ENCODE measurements around the gene VAV1. TPM values are rescaled to one million over a fixed set of nuclear protein-coding genes. Genes with fewer than 3 reads are reported as not detected.
A peak's percentile ranks its signal among the peaks of the same experiment; 100 is the strongest.

Gene VAV1
- total and polyA plus RNA-seq, 2 experiments from 2014 or later: 0.82 to 1.8 TPM

GRCh38 chr19:6765738-6766356, 6.7 kb upstream of the VAV1 start (continued):
- TF ChIP-seq, protein P1, sequence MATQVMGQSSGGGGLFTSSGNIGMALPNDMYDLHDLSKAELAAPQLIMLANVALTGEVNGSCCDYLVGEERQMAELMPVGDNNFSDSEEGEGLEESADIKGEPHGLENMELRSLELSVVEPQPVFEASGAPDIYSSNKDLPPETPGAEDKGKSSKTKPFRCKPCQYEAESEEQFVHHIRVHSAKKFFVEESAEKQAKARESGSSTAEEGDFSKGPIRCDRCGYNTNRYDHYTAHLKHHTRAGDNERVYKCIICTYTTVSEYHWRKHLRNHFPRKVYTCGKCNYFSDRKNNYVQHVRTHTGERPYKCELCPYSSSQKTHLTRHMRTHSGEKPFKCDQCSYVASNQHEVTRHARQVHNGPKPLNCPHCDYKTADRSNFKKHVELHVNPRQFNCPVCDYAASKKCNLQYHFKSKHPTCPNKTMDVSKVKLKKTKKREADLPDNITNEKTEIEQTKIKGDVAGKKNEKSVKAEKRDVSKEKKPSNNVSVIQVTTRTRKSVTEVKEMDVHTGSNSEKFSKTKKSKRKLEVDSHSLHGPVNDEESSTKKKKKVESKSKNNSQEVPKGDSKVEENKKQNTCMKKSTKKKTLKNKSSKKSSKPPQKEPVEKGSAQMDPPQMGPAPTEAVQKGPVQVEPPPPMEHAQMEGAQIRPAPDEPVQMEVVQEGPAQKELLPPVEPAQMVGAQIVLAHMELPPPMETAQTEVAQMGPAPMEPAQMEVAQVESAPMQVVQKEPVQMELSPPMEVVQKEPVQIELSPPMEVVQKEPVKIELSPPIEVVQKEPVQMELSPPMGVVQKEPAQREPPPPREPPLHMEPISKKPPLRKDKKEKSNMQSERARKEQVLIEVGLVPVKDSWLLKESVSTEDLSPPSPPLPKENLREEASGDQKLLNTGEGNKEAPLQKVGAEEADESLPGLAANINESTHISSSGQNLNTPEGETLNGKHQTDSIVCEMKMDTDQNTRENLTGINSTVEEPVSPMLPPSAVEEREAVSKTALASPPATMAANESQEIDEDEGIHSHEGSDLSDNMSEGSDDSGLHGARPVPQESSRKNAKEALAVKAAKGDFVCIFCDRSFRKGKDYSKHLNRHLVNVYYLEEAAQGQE (IDR thresholded peaks at IDR 0.05; ENCODE audit: unreplicated experiment): no peak
- no peak for TF ChIP-seq JUNB (IDR thresholded peaks at IDR 0.05; ENCODE audit: unreplicated experiment)
- TF ChIP-seq, protein P2, sequence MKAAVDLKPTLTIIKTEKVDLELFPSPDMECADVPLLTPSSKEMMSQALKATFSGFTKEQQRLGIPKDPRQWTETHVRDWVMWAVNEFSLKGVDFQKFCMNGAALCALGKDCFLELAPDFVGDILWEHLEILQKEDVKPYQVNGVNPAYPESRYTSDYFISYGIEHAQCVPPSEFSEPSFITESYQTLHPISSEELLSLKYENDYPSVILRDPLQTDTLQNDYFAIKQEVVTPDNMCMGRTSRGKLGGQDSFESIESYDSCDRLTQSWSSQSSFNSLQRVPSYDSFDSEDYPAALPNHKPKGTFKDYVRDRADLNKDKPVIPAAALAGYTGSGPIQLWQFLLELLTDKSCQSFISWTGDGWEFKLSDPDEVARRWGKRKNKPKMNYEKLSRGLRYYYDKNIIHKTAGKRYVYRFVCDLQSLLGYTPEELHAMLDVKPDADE (IDR thresholded peaks at IDR 0.05): peak; percentile 79
- TF ChIP-seq ZNF331 (CRISPR knock-in tag; IDR thresholded peaks at IDR 0.05; ENCODE audit: low read depth): no peak
- no peak for TF ChIP-seq NANOG (IDR thresholded peaks at IDR 0.05; ENCODE audit: borderline replicate concordance)
- TF ChIP-seq CTCF (conservative IDR thresholded peaks at IDR 0.05; ENCODE audit: low read depth in 2 of 2): no peak
- no peak for TF ChIP-seq ZNF114 (CRISPR knock-in tag; IDR thresholded peaks at IDR 0.05)

- Mint-ChIP-seq H3K36me3 (ENCODE audit: low read depth) (peaks cover 16% of the 10 kb centered on the region), H3K4me1 (peaks cover 15% of the 10 kb centered on the region; the same call in 2 of the 3 replicates), H3K4me3 (peak overlapping the region; percentile 80), H3K9me3 (peaks cover 12% of the 10 kb centered on the region), H3K27ac (peak overlapping the region; percentile 93), H3K27me3 (ENCODE audit: insufficient read depth, low read depth, poor library complexity) (peaks cover 10% of the 10 kb centered on the region)
- Histone ChIP-seq H3K4me3 (peak overlapping the region; percentile 91), H4K20me1 (replicated peaks; ENCODE audit: insufficient read depth) (peaks cover 4% of the 10 kb centered on the region; the same call in 1 of the 2 replicates), H3K79me2 (replicated peaks; ENCODE audit: insufficient read depth) (peaks cover 23% of the 10 kb centered on the region), H3K9me2 (ENCODE audit: insufficient read depth) (no peaks in the 10 kb centered on the region), H3K4me1 (ENCODE audit: insufficient read depth) (peaks cover 5% of the 10 kb centered on the region; the same call in 1 of the 2 replicates), H3K36me3 (ENCODE audit: insufficient read depth) (peaks cover 2% of the 10 kb centered on the region; the same call in 1 of the 2 replicates), H3K4me2 (peak overlapping the region; percentile 99), H3K27me3 (ENCODE audit: insufficient read depth) (no peaks in the 10 kb centered on the region), H2AFZ (no peak overlapping the region), H3K27ac (ENCODE audit: low read depth) (peak overlapping the region; percentile 94), H3F3A (replicated peaks; ENCODE audit: low read depth) (peaks cover 6% of the 10 kb centered on the region; the same call in 1 of the 2 replicates)
- DNase-seq (ENCODE audit: low spot score) (no peak), ATAC-seq (no peak)
- TF ChIP-seq EZH2 (IDR thresholded peaks at IDR 0.05; ENCODE audit: low read depth, unreplicated experiment) (no peak), EZH2phosphoT487 (IDR thresholded peaks at IDR 0.05; ENCODE audit: unreplicated experiment) (no peak)
- TF ChIP-seq, protein P2 (IDR thresholded peaks at IDR 0.05): no peak
- TF ChIP-seq, protein P1 (IDR thresholded peaks at IDR 0.05; ENCODE audit: unreplicated experiment): no peak
These were observed 6.0 kb upstream of the VAV1 start for GRCh38 chr19:6766357-6767080.

Measured in GM23338 (cell line).